ENCODE measurements around the gene MINK1. TPM values are rescaled to one million over a fixed set of nuclear protein-coding genes. Genes with fewer than 3 reads are reported as not detected.

MINK1 gene
- total RNA-seq, 1 donor from 2014 or later = 73.0 TPM

GRCh38 chr17:4937553-4937952 is 104.4 kb downstream of the MINK1 start:
- no peaks in the 10 kb centered on the region for H3K9me3 Mint-ChIP-seq
- H3K36me3 Mint-ChIP-seq (ENCODE audit: low read depth) = peaks cover 10% of the 10 kb centered on the region
- TF ChIP-seq, protein P1, sequence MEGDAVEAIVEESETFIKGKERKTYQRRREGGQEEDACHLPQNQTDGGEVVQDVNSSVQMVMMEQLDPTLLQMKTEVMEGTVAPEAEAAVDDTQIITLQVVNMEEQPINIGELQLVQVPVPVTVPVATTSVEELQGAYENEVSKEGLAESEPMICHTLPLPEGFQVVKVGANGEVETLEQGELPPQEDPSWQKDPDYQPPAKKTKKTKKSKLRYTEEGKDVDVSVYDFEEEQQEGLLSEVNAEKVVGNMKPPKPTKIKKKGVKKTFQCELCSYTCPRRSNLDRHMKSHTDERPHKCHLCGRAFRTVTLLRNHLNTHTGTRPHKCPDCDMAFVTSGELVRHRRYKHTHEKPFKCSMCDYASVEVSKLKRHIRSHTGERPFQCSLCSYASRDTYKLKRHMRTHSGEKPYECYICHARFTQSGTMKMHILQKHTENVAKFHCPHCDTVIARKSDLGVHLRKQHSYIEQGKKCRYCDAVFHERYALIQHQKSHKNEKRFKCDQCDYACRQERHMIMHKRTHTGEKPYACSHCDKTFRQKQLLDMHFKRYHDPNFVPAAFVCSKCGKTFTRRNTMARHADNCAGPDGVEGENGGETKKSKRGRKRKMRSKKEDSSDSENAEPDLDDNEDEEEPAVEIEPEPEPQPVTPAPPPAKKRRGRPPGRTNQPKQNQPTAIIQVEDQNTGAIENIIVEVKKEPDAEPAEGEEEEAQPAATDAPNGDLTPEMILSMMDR (conservative IDR thresholded peaks at IDR 0.05) = no peak
- peak overlapping the region; percentile 96 for H3K4me3 Mint-ChIP-seq
- peaks cover 44% of the 10 kb centered on the region for H3K4me1 Mint-ChIP-seq
- DNase-seq (ENCODE audit: low read depth, low spot score) = no peak
- no peak overlapping the region for H3K27ac Mint-ChIP-seq (ENCODE audit: unreplicated experiment)
- peaks cover 6% of the 10 kb centered on the region for H3K27me3 Mint-ChIP-seq (ENCODE audit: low read depth)

DNA sequence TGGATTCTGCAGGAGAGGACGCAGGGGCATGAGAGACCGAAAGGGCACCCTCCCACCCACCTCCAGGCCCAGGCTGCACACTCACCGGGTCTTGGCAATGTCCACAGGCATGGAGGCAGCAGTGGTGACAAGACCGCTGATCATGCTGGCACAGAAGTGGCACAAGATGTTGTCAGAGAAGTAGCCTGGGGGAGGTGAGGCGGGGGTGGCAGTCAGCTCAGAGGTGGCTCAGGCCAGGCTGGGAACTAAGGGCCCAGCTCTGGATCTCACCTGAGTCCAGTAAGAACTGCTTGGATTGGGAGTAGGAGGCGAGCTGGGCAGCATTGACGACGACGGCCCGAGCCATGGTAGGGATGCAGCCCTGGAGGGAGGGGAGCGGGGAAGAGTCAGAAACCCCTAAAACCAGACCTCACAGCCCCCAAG is 104.9 kb downstream of the MINK1 start:
- no peaks in the 10 kb centered on the region for H3K9me3 Mint-ChIP-seq
- H3K27ac Mint-ChIP-seq (ENCODE audit: unreplicated experiment) = peak overlapping the region; percentile 12
- H3K4me3 Mint-ChIP-seq = peak overlapping the region; percentile 96
- no peak for DNase-seq (ENCODE audit: low read depth, low spot score)
- peaks cover 6% of the 10 kb centered on the region for H3K27me3 Mint-ChIP-seq (ENCODE audit: low read depth)
- peaks cover 10% of the 10 kb centered on the region for H3K36me3 Mint-ChIP-seq (ENCODE audit: low read depth)
- H3K4me1 Mint-ChIP-seq = peaks cover 47% of the 10 kb centered on the region
- TF ChIP-seq, protein P1 (conservative IDR thresholded peaks at IDR 0.05) = no peak

- H3K27me3 Mint-ChIP-seq (ENCODE audit: low read depth) = peaks cover 6% of the 10 kb centered on the region
- peak overlapping the region; percentile 96 for H3K27ac Mint-ChIP-seq (ENCODE audit: unreplicated experiment)
- peak overlapping the region; percentile 96 for H3K4me3 Mint-ChIP-seq
- H3K36me3 Mint-ChIP-seq (ENCODE audit: low read depth) = peaks cover 10% of the 10 kb centered on the region
- H3K4me1 Mint-ChIP-seq = peaks cover 51% of the 10 kb centered on the region
- no peaks in the 10 kb centered on the region for H3K9me3 Mint-ChIP-seq
- TF ChIP-seq, protein P1 (conservative IDR thresholded peaks at IDR 0.05) = no peak
- DNase-seq (ENCODE audit: low read depth, low spot score) = no peak
Observed at GRCh38 chr17:4938688-4939545, 105.8 kb downstream of the MINK1 start.

DNA sequence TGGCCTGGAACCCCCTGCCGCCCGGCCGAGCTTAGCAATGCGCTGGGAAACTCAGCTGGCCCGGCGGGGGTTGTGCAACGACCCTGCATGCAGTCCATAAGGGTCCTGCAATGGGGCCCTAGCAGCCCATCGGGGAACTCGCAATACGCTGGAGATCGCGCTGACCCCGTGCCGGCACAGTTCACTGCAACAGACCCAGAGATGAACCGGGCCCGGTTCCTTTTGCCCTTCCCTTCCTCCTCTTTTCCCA is 106.3 kb downstream of the MINK1 start:
- peak overlapping the region; percentile 96 for H3K27ac Mint-ChIP-seq (ENCODE audit: unreplicated experiment)
- peaks cover 48% of the 10 kb centered on the region for H3K4me1 Mint-ChIP-seq
- H3K27me3 Mint-ChIP-seq (ENCODE audit: low read depth) = peaks cover 6% of the 10 kb centered on the region
- TF ChIP-seq, protein P1 (conservative IDR thresholded peaks at IDR 0.05) = no peak
- H3K9me3 Mint-ChIP-seq = no peaks in the 10 kb centered on the region
- peak; percentile 30 for DNase-seq (ENCODE audit: low read depth, low spot score)
- H3K4me3 Mint-ChIP-seq = peak overlapping the region; percentile 96
- H3K36me3 Mint-ChIP-seq (ENCODE audit: low read depth) = peaks cover 12% of the 10 kb centered on the region

- TF ChIP-seq, protein P1 (conservative IDR thresholded peaks at IDR 0.05) = no peak
- Mint-ChIP-seq H3K36me3 (ENCODE audit: low read depth) (peaks cover 13% of the 10 kb centered on the region), H3K4me1 (peaks cover 46% of the 10 kb centered on the region), H3K9me3 (no peaks in the 10 kb centered on the region), H3K27ac (ENCODE audit: unreplicated experiment) (peak within 1 kb of the TSS; percentile 99), H3K4me3 (peak within 1 kb of the TSS; percentile 96), H3K27me3 (ENCODE audit: low read depth) (peaks cover 6% of the 10 kb centered on the region)
- DNase-seq (ENCODE audit: low read depth, low spot score) = peak; percentile 91
Observed at GRCh38 chr17:4939796-4940554, 106.8 kb downstream of the MINK1 start, which contains the start of the genes RNF167 and SLC25A11. Gene RNF167 (plus strand): TSS chr17:4940268. CDS start chr17:4940910, 642 bp downstream. Gene SLC25A11 (minus strand): TSS chr17:4940046. CDS start chr17:4939910, 136 bp downstream.
